Progenitor cell of endocrine pancreas (in vitro differentiated cells): ENCODE measurements around the gene MAPRE3. TPM values are rescaled to one million over a fixed set of nuclear protein-coding genes. Genes with fewer than 3 reads are reported as not detected.

Source experiments
- DNase-seq: peaks from one replicate; pipeline ENCODE4 v3.0.0; 2021; ENCODE audit warnings: low spot score; ENCODE audit not compliant: unreplicated experiment
- H3K27ac Mint-ChIP-seq: 2 replicates; pipeline ENCODE4 v1.8.0; 2021; ENCODE audit warnings: mild to moderate bottlenecking, moderate library complexity, mixed read lengths
- H3K27me3 Mint-ChIP-seq: 2 replicates; pipeline ENCODE4 v1.8.0; 2021; ENCODE audit warnings: mixed read lengths
- H3K36me3 Mint-ChIP-seq: 2 replicates; pipeline ENCODE4 v1.8.0; 2022; ENCODE audit warnings: mixed read lengths; ENCODE audit not compliant: insufficient read depth
- H3K4me1 Mint-ChIP-seq: 2 replicates; pipeline ENCODE4 v1.8.0; 2021; ENCODE audit warnings: low read depth, mixed read lengths
- H3K4me3 Mint-ChIP-seq: 2 replicates; pipeline ENCODE4 v1.8.0; 2021; ENCODE audit warnings: low read depth, mild to moderate bottlenecking, moderate library complexity, mixed read lengths
- H3K9me3 Mint-ChIP-seq: 2 replicates; pipeline ENCODE4 v1.8.0; 2021; ENCODE audit warnings: low read depth, mixed read lengths
- CTCF ChIP-seq: fragments of 200-600 bp; sonication (generic); IDR thresholded peaks from one replicate; pipeline ENCODE4 v1.5.0; 2021; ENCODE audit warnings: antibody characterized with exemption, mild to moderate bottlenecking; ENCODE audit not compliant: unreplicated experiment
- total RNA-seq: library from RNA; stranded (reverse); gene quantifications from 2 replicates; pipeline ENCODE4 v1.2.1, GENCODE V29; 2021

Gene MAPRE3
- total RNA-seq, 1 donor from 2014 or later = 18.6 TPM

- no peak overlapping the region for H3K27ac Mint-ChIP-seq
- H3K27me3 Mint-ChIP-seq = peaks cover 28% of the 10 kb centered on the region
- H3K4me3 Mint-ChIP-seq = no peak overlapping the region
- DNase-seq = no peak
- H3K4me1 Mint-ChIP-seq = peaks cover 5% of the 10 kb centered on the region
- H3K9me3 Mint-ChIP-seq = no peaks in the 10 kb centered on the region
- no peaks in the 10 kb centered on the region for H3K36me3 Mint-ChIP-seq
- no peak for TF ChIP-seq CTCF
These were observed 6.6 kb downstream of the MAPRE3 start for GRCh38 chr2:26977012-26977411.

GRCh38 chr2:26978061-26978596, 7.7 kb downstream of the MAPRE3 start:
- H3K4me3 Mint-ChIP-seq = no peak overlapping the region
- no peak for TF ChIP-seq CTCF
- H3K4me1 Mint-ChIP-seq = peaks cover 7% of the 10 kb centered on the region
- peaks cover 16% of the 10 kb centered on the region for H3K27me3 Mint-ChIP-seq
- H3K9me3 Mint-ChIP-seq = no peaks in the 10 kb centered on the region
- peak overlapping the region; percentile 51 for H3K27ac Mint-ChIP-seq
- DNase-seq = no peak
- H3K36me3 Mint-ChIP-seq = no peaks in the 10 kb centered on the region

DNA sequence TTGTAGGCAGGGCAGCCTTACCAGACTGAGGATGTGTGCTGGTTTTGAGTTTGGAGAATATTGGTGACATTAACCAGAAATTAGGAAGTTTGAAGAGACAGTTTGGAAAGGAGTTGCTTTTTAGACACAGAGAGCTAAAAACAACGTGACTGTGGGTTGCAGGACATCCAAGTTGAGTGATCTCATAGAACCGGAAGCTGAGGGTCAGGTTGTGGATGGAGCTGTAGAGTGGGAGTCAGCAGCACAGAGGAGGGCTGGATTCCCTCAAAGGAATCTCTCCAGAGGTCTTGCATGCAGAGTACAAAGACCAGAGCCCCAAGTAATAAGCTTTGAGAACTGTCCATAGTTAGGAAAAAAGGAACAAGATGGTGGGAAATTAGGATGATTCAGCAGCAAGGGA, 9.3 kb downstream of the MAPRE3 start:
- H3K27ac Mint-ChIP-seq = no peak overlapping the region
- no peaks in the 10 kb centered on the region for H3K9me3 Mint-ChIP-seq
- DNase-seq = no peak
- peaks cover 8% of the 10 kb centered on the region for H3K27me3 Mint-ChIP-seq
- peaks cover 7% of the 10 kb centered on the region for H3K4me1 Mint-ChIP-seq
- no peak for TF ChIP-seq CTCF
- no peak overlapping the region for H3K4me3 Mint-ChIP-seq
- no peaks in the 10 kb centered on the region for H3K36me3 Mint-ChIP-seq

- Mint-ChIP-seq H3K4me3 (no peak overlapping the region), H3K27me3 (peaks cover 3% of the 10 kb centered on the region)
- no peak for TF ChIP-seq CTCF
These were observed 10.5 kb downstream of the MAPRE3 start for GRCh38 chr2:26980971-26981370.

DNA sequence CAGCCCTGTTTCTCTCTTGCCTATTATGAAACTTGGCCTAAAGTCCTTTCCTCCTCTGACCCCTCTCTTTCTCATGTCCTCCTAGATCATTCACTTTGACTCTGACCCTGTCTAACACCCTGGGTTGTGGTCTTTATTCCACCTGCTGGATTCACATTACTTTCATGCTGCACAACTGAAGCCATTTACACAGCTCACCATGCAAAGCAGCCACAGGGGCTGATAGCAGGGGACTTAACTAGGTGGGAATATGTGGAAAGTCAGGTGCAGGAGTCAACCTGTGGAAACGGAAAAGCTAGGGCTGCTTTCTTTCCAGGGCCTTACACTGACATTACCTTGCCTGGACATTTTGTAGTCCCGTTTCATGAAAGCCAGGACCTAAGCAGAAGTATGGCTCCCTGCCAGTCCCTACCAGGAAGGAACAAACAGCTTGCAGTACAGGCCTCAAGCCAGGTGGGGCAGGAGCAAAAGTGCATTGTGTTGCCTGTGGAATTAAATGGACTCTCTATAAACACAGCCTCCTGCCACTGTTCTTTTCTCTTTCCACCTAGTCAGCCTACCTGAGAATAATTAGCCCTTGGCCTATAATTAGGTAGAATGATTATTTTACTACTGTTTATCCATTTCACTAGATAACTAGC, 11.8 kb downstream of the MAPRE3 start:
- H3K9me3 Mint-ChIP-seq = no peaks in the 10 kb centered on the region

More at GRCh38 chr2:26980971-26981370, 10.5 kb downstream of the MAPRE3 start:
- DNase-seq = no peak
- H3K27ac Mint-ChIP-seq = peak overlapping the region; percentile 49
- peaks cover 7% of the 10 kb centered on the region for H3K4me1 Mint-ChIP-seq
- no peaks in the 10 kb centered on the region for H3K36me3 Mint-ChIP-seq
- no peaks in the 10 kb centered on the region for H3K9me3 Mint-ChIP-seq

More for the DNA sequence above, 11.8 kb downstream of the MAPRE3 start:
- H3K4me1 Mint-ChIP-seq = peaks cover 7% of the 10 kb centered on the region
- no peak overlapping the region for H3K4me3 Mint-ChIP-seq
- H3K27ac Mint-ChIP-seq = no peak overlapping the region
- TF ChIP-seq CTCF = peak; percentile 51
- peaks cover 3% of the 10 kb centered on the region for H3K27me3 Mint-ChIP-seq
- no peaks in the 10 kb centered on the region for H3K36me3 Mint-ChIP-seq
- DNase-seq = peak; percentile 23
